Lower lobe of right lung (tissue), 2 donors: ENCODE results near the gene TPRG1L. TPM values are rescaled to one million over a fixed set of nuclear protein-coding genes. Genes with fewer than 3 reads are reported as not detected.

ENCODE experiments used
- ATAC-seq, 2 donors: fragments of 200-7000 bp; cut with Tn5 transposase; one replicate each; pipeline ENCODE4 v1.9.1; 2020 to 2022; ENCODE audit warnings: mild to moderate bottlenecking in 2 of 2, moderate library complexity in 2 of 2
- DNase-seq: peaks from one replicate; pipeline ENCODE4 v3.0.0-alpha.2; 2020
- H3K27ac ChIP-seq: fragments of 200-600 bp; one replicate; pipeline ENCODE4 v1.8.0; 2022
- H3K27me3 ChIP-seq: fragments of 200-600 bp; one replicate; pipeline ENCODE4 v1.8.0; 2022; ENCODE audit warnings: low read depth
- H3K36me3 ChIP-seq: fragments of 200-600 bp; one replicate; pipeline ENCODE4 v1.8.0; 2022; ENCODE audit warnings: mild to moderate bottlenecking
- H3K4me1 ChIP-seq: fragments of 200-600 bp; one replicate; pipeline ENCODE4 v1.8.0; 2022
- H3K4me3 ChIP-seq: fragments of 200-600 bp; one replicate; pipeline ENCODE4 v1.8.0; 2022; ENCODE audit warnings: mild to moderate bottlenecking
- H3K9me3 ChIP-seq: fragments of 200-600 bp; one replicate; pipeline ENCODE4 v1.8.0; 2022
- intact Hi-C: fragments of 100-400 bp; cut with DNase I; formaldehyde crosslinking; loops from one replicate; pipeline ENCODE4 v1.11.0; 2022
- total RNA-seq: library from RNA; stranded (reverse); fragmentation: NEBNext Ultra II Directional; extraction: Animal tissue kit (Norgen Biotek cat#: 25700); gene quantifications from one replicate; pipeline ENCODE4 v1.2.1, GENCODE V29; 2021
- TF ChIP-seq, protein P1 (sequence below): fragments of 200-600 bp; IDR thresholded peaks from one replicate; pipeline ENCODE4 v1.8.0; 2022; ENCODE audit warnings: antibody characterized with exemption, mild to moderate bottlenecking
- donor health status: DM: no; HTN: yes; CAD: no; lungs with severe emphysema.

The TPRG1L gene
- total RNA-seq, 1 donor from 2014 or later, result 46.1 TPM

DNA sequence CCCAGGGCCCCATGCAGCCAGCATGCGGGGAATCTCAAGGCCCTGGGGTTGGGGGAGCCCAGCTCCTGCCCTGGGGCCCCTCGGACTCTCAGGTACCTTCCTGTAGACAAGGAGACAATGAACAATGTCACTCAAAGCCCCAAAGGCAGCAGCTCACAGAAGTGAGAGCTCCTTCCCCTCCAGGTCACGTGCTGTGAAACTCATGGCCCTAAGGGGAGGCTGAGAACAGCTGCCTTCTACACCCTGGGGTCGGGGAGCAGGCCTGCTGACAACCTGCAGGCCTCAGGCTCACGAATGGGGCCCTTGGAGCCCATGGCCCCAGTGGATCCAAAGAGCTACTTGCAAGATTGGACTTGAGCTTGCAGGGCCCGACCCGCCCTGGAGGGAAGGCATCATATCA, 16.7 kb upstream of the TPRG1L start:
- Histone ChIP-seq H3K9me3 (no peaks in the 10 kb centered on the region), H3K4me3 (no peak overlapping the region), H3K36me3 (no peaks in the 10 kb centered on the region), H3K27ac (no peak overlapping the region), H3K27me3 (peaks cover 23% of the 10 kb centered on the region), H3K4me1 (peaks cover 42% of the 10 kb centered on the region)
- ATAC-seq, result no peak
- intact Hi-C loops, result no loop called here
- DNase-seq, result no peak
- TF ChIP-seq, protein P1, sequence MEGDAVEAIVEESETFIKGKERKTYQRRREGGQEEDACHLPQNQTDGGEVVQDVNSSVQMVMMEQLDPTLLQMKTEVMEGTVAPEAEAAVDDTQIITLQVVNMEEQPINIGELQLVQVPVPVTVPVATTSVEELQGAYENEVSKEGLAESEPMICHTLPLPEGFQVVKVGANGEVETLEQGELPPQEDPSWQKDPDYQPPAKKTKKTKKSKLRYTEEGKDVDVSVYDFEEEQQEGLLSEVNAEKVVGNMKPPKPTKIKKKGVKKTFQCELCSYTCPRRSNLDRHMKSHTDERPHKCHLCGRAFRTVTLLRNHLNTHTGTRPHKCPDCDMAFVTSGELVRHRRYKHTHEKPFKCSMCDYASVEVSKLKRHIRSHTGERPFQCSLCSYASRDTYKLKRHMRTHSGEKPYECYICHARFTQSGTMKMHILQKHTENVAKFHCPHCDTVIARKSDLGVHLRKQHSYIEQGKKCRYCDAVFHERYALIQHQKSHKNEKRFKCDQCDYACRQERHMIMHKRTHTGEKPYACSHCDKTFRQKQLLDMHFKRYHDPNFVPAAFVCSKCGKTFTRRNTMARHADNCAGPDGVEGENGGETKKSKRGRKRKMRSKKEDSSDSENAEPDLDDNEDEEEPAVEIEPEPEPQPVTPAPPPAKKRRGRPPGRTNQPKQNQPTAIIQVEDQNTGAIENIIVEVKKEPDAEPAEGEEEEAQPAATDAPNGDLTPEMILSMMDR, result no peak

GRCh38 chr1:3609016-3609768, 15.6 kb upstream of the TPRG1L start:
- ATAC-seq (no peak), DNase-seq (no peak)
- H3K9me3 ChIP-seq, result no peaks in the 10 kb centered on the region
- H3K4me3 ChIP-seq, result peak overlapping the region; percentile 61
- intact Hi-C loops, result no loop called here
- peaks cover 23% of the 10 kb centered on the region for H3K27me3 ChIP-seq
- no peaks in the 10 kb centered on the region for H3K36me3 ChIP-seq
- TF ChIP-seq, protein P1, result no peak
- peaks cover 48% of the 10 kb centered on the region for H3K4me1 ChIP-seq
- no peak overlapping the region for H3K27ac ChIP-seq

DNA sequence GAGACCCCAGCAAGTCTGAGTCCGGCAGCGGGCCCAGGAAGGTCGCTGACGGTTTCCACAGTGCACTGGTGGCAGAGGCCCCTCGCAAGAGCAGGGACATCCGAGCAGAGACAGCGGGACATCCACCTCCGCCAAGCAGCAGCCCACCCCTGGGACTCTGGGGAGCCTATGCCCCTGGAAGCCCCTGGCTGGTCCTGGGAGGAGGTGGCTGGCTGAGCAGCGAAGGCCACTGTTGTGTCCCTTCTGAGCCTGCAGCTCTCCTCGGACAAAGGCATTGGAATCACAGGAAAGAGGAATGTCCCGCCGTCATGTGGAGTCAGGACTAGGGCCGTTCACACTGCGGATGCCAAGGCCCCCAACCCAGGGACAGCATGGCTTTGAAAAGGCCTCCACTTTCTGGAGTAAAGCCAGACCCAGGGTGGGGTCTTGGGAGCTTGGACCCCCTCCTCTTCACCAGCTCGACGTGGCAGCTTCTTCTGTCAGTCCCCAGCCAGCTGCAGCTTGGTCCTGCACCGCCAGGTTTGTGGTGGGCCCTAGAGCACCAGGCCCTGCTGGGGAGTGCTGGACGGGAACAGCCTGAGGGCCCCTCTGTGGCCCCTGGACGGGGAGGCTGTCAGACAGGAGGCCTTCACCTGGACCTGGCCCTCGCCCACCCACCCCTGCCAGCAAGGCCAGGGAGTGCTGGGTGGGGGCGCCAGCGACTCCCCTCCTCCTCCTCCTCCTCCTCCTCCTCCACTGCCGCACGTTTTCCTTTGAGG, 14.9 kb upstream of the TPRG1L start:
- H3K27ac ChIP-seq, result no peak overlapping the region
- H3K4me3 ChIP-seq, result peak overlapping the region; percentile 61
- intact Hi-C loops, result no loop called here
- ATAC-seq (no peak), DNase-seq (no peak)
- no peaks in the 10 kb centered on the region for H3K9me3 ChIP-seq
- no peaks in the 10 kb centered on the region for H3K36me3 ChIP-seq
- TF ChIP-seq, protein P1, result no peak
- H3K27me3 ChIP-seq, result peaks cover 23% of the 10 kb centered on the region
- H3K4me1 ChIP-seq, result peaks cover 55% of the 10 kb centered on the region

DNA sequence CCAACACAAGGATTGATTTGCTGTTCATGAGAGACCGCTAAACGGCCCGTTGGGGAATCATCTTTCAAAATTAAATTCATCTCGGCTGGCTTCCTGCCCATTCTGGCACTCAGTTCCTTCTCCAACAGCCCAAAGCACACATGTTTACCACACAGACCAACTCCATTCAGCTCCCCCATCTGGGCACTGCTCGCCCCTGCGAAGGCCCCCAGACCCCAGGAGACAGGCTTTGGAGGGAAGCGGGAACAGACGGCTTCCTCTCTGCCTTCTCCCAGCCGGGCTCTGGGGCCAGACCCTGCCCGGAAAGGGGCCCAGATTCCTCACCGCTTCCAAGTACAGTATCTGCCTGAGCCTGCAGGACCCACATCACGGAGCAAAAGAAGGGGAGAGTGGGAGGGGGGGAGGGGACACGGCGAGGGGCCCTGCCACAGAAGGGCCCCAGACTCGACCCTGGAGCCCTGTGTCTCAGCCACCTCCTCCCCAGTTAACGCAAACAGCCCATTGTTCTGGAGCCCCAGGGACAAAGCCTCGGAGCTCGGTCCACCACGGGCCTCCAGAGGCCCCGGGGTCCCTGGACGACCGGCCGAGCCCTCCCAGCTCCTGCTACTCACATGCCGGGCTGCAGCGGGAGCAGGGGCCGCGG, 14.2 kb upstream of the TPRG1L start:
- no peaks in the 10 kb centered on the region for H3K36me3 ChIP-seq
- intact Hi-C loops, result no loop called here
- DNase-seq (no peak), ATAC-seq (no peak)
- peak overlapping the region; percentile 61 for H3K4me3 ChIP-seq
- H3K27ac ChIP-seq, result no peak overlapping the region
- H3K4me1 ChIP-seq, result peaks cover 62% of the 10 kb centered on the region
- TF ChIP-seq, protein P1, result no peak
- H3K27me3 ChIP-seq, result peaks cover 23% of the 10 kb centered on the region
- no peaks in the 10 kb centered on the region for H3K9me3 ChIP-seq

DNA sequence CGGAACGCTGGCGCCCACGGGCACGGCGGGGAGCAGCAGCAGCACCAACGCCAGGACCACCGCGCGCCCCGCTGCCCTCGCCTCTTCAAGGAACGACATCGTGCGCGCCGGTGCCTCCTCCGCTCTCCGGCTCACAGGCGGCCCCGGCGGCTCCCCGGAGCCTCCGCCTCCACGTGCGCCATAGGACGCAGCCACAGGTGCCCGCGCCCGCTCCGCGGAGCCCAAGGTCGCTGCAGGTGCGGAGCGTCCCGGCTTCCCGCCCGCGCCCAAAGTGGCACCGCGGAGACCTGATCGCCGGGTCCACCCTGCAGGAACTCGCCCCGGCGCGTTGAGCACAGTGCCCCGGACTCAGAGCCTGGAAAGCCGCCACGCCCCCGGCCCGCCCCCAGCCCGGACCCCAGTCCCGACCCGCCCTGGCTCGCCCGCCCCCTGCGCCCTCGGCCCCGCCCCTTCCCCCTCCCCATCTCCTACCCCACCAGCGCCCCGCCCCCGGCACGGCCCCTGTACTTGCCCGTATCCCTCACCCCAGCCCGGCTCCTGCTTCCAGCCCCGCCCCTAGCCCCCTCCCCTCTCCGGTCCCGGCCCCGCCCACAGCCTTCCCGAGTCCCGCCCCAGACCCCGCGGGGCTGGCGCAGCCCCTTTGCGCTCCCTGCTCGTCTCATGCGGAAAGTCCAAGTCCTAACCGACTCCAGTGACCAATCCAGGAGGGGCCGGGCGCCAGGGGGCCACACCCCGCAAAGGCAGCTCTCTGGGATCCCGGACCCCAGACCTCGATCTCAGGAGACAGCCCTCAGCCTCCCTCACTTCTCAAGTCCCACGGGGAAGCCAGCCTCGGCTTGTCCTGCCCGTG, 13.4 kb upstream of the TPRG1L start, which contains the start of gene MEGF6:
TSS of gene MEGF6 (minus strand) at position 339 of the 850 bp plus-strand sequence. CDS start at position 99, 240 bp downstream.
- ATAC-seq (peak; percentile 84 to 85), DNase-seq (peak; percentile 85)
- no peaks in the 10 kb centered on the region for H3K9me3 ChIP-seq
- H3K27ac ChIP-seq, result peak within 1 kb of the TSS; percentile 14
- H3K4me3 ChIP-seq, result peak within 1 kb of the TSS; percentile 61
- H3K4me1 ChIP-seq, result peaks cover 62% of the 10 kb centered on the region
- no peaks in the 10 kb centered on the region for H3K36me3 ChIP-seq
- H3K27me3 ChIP-seq, result peaks cover 23% of the 10 kb centered on the region
- TF ChIP-seq, protein P1, result no peak
- intact Hi-C loops, result no loop called here
